ENCODE results near the gene NPHP4.
"Not testable (repeated sequence)": the region's sequence is repeated elsewhere in the genome, so short reads cannot be mapped to it uniquely, and the experiment has no call there.

The NPHP4 gene

GRCh38 chr1:5934058-5934884, 58.0 kb downstream of the NPHP4 start:
- no peak for DNase-seq (ENCODE audit: low read depth)

DNA sequence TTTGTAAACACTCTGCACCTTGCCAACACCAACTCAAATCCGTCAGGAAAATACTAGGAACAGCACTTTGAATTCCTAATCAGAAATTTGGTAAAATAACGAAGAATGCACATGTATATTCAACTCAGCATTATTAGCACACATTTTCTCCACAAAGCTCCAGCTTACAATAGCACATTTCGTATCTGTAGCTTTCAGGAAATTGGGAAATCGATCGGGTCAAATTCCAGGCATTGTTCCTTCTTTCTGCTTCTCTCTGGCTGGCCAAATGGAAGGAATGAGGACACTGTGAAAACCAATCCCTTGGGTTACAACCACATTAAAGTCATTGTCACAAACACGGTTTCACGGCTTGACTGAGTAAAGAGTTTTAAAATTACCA, 58.6 kb downstream of the NPHP4 start:
- no peak for DNase-seq (ENCODE audit: low read depth)

DNA sequence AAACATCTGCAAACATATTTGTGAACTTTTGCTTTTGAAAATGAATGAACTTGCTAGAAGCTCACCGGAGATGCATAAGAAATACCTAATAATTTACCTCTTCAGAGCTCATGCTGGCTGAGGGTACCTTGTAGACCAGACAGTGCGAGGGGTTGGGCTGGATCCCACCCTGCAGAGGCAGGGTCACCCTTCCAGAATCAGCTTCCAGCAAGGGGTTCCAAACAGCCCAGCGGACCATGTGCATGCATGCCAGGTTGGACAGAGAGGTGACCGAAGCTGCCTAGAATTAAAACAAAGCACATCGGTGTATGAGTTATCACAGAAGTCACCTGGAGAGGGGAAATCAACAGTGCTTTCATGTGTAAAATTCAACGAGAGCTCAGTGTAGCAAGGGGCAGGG, 59.2 kb downstream of the NPHP4 start:
- DNase-seq (ENCODE audit: low read depth), result no peak

DNA sequence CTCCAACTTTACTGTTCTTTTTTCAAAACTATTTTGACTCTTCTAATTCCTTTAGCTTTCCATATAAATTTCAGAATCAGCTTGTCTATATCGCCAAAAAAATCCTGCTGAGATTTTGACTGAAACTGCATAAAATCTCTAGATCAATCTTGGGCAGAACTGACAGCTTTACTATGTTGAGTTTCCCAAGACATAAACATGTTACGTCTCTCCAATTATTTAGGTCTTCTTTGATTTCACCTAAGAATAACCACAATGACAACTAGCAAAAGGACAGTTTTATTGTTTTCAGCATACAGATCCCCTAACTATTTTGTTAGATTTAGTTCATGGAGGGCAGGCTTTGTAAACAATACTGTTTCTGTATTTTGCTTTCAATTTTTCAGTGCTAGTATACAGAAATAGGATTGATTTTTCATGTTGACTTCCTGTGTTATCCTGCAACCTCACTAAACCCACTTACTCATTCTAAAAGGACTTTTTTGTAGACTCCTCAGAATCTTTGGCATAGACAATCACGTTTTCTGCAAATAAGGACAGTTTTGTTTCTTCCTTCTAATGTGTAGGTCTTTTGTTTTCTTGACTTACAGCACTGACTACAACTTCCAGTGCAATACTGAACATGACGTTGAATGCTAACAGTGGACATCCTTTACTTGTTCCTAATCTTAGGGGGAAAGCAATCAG, 63.4 kb downstream of the NPHP4 start:
- DNase-seq (ENCODE audit: low read depth), result no peak

DNA sequence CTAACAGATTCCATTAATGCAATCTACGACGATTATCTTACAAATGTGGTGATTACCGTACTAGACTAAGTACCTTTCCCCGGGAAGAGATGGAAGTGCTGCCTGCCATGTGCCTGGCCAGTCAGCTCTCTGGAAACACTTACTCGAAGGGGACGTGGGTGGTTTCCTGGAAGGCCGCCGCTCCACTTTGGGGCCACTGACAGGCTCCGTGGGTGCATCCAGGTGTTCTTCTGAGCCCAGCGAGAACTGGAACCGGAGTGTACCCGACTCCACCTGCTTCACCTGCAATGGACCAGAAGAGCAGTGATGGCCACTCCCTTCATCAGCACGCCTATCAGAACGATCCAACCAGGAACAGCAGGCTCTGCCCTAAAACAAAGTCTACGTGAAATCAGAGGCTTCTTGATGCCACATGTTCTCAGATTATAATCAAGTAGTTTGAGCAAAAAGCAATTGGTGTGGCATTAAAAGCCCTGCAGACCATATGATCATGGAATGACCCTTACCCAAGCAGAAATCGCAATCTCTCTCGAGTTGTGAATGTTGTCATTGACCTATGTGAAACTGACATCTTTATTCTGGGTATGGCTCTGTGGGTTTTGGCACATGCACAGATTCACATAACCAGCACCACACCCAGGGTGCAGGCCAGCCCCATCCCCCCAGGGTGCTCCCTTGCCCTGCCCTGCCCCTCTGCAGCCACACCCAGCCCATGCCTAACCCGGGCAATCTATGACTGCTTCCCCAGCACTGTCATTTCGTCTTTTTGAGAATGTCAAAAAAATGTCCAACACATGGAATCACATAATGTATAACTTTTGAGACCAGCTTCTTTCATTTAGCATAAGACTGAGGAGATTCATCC, 64.5 kb downstream of the NPHP4 start:
- no peak for DNase-seq (ENCODE audit: low read depth)

GRCh38 chr1:5926686-5927435, 65.4 kb downstream of the NPHP4 start:
- DNase-seq (ENCODE audit: low read depth), result no peak

DNA sequence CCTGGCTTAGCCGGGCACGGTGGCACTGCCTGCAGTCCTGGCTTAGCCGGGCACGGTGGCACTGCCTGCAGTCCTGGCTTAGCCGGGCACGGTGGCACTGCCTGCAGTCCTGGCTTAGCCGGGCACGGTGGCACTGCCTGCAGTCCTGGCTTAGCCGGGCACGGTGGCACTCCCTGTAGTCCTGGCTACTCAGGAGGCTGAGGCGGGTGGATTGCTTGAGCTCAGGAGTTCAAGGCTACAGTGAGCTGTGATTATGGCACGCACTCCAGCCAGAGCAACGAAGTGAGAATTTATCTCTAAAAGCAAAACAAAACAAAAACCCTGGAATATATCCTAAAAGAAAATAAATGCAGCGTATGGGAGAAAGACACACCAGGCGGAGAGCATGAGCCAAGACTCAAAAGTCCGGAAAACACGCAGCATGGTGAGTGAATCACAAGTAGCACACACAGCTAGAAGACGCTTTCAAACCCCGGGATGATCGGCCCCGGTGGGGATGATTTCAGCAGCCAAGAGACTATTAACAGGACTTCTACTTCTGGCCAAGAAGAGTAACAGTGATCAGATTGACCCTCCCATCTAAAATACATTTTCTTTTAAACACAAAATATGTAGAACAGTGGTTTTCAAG, 69.4 kb downstream of the NPHP4 start:
- DNase-seq (ENCODE audit: low read depth), result not testable (repeated sequence)

DNA sequence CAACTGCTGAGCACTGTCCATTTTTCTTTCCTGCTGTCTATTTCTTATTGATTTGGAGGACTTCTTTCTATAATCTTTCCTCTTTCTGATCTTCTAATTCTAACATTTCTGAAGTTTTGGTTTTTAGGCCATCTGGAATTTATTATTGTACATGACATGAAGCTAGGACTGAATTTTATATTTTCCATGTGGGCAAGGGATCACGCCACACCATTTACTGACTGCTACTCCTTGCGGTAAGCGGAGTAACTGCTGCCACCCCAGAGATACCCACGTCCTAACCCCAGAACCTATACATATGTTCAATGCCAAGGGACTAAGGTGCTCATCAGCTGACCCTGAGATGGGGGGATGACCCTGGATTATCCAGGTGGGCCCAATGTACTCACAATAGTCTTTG, 70.6 kb downstream of the NPHP4 start:
- DNase-seq (ENCODE audit: low read depth), result no peak

- no peak for DNase-seq (ENCODE audit: low read depth)
These were observed 71.1 kb downstream of the NPHP4 start for GRCh38 chr1:5921129-5921528.

DNA sequence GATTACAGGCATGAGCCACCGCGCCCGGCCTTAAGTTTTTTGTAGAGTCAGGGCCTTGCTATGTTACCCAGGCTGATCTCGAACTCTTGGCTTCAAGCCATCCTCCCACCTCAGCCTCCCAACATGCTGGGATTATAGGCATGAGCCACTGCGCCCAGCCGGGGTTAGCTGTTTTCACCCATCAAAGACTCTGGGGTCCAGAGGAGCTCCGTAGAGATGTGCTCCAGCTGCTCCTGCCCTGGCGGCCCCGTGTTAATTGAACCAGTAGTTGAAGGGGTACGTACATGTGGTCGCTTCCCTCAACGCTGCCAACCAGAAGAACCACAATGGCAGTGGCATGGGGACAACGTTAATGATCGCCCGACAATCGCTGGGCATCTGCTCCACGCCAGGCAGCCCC, 72.0 kb downstream of the NPHP4 start:
- no peak for DNase-seq (ENCODE audit: low read depth)

GRCh38 chr1:5918275-5918649, 74.0 kb downstream of the NPHP4 start:
- DNase-seq (ENCODE audit: low read depth), result no peak

DNA sequence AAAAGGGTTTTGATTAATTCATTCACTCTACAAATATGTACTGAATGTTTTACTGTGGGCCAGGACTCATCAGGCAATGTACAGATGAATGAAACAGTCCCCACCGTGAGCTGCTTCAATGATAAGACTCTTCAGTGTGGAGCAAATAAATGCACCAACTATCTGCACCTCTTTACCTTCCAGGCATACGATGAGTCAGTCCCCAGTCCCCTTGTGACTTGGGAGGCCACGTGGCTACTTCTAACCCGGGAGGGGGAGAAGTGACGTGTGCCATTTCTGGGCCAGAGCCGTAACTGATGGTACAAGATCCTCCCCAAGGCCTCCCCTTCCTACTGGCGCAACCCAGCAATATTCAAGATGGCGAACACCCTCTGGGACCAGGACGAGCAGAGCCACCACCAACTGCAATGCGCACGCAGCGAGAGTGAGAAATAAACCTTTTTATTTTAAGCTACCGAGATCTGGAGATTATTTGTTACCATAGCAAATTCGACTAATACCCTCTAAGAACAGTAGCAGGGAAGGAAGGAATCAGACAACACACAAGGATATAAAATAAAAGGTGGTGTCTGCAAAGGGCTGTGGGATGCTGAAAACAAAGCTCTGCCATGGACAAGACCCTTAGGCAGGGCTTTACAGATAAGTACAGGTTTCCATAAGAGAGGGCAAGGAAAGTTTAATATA, 74.5 kb downstream of the NPHP4 start:
- DNase-seq (ENCODE audit: low read depth), result no peak

GRCh38 chr1:5917281-5917590, 75.0 kb downstream of the NPHP4 start:
- no peak for DNase-seq (ENCODE audit: low read depth)

DNA sequence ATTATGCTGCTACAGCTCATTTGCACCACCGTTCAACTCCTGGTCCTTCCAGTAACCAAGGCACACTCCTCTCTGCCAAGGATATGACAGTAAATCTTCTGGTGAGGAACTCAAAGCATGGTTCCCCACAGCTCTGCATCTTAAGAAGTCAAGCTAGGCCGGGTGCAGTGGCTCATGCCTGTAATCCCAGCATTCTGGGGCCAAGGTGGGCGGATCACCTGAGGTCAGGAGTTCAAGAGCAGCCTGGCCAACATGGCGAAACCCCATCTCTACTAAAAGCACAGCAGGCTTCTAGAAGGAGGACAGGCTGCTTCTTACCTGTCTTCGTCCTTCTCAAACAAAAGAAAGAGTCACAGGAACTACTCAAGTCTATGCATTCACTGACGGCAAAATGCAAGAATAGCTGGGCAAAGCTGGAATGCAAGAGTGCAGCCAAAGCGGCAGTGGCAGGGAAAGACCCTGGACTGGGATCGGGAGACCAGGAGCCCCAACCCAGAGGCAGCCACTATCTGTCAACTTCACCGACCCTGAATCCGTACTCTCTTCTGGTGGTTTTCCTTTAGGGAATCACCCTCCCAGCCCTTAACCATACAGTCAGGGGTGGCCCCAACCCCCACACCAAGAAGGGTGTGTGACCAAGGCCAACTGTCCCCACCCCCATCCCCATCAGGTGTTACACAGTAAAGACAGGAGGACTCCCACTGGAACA, 75.5 kb downstream of the NPHP4 start:
- no peak for DNase-seq (ENCODE audit: low read depth)

GRCh38 chr1:5915587-5916571, 76.3 kb downstream of the NPHP4 start:
- DNase-seq (ENCODE audit: low read depth), result no peak

DNA sequence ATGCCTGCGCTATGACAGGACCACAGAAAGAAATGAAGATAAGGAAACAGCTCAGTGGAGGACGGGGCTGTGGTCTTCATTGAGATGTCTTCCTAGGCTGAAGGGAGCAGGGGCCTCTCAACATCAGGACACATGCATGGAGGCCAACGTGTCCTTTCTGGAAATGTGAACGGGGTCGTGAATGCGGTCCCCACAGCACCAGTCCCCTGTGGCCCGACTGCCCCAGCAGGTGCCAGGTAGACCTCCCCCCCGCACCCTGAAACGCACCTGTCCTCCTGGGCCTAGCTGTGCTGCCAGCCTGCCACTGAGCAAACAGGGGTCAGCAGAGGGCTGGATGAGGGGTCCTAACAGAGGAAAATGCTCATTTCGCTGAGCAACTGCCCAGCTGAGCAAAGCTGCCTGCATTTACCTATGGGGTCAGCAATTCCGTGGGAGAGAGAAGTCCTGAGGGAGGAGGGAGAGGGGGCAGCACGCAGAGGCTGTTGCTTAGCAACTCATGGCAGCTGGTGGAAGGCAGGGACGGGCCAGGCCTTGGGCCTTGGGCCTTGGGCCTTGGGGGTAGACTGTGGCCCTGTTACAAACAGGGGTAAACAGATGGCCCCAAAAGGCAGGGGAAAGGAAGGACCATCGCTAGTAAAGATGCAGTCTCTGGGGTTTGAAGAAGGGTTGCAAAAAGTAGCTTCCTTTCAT, 77.4 kb downstream of the NPHP4 start:
- DNase-seq (ENCODE audit: low read depth), result no peak

DNA sequence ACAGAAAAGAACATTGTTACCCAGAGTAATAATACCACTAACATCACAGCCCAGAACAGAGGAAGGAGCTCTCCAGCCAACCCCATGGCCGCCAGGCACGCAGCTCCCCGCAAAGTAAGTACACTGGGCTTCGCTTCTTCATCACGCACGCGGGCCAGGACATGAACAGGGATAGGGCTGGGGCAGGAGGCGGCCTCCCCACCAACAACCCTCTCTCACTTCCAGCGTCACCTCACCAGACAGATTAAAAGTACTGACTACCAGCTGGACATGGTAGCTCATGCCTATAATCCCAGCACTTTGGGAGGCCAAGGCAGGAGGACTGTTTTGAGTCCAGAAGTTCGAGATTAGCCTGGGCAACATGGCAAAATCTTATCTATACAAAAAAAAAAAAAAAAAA, 78.3 kb downstream of the NPHP4 start:
- no peak for DNase-seq (ENCODE audit: low read depth)

DNA sequence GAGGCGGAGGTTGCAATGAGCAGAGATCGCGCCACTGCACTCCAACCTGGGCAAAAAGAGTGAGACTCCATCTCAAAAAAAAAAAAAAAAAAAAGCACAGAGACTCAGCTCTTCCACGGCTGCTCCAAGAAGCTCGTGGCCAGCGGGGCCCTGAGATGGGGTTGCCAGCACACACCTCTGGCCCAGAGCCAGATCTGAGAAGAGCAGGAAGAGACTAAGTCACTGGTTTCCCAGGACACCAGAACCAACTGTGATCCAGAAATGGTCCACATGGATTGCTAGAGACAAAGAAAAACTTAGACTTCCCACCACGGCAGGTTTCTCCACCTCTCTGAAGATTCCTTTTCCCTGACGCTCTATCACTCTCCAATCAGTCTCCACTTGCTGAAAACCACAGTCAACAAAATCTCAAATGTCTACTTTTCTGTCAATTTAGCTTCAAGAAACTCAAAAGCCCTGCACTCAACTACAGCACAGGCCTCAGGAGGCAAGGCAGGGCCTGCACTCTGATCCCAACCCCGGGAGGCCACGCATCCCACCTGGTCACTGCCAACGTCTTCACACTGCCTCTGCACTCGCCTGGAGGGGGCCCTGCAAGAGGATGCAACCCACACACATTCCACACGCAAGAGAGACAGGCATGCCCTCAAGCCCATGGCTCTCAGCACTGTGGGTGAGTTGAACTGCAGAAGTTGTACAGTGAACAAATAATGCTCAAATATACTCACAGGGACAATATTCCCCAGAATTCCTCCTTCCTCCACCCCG, 79.0 kb downstream of the NPHP4 start:
- DNase-seq (ENCODE audit: low read depth), result no peak
